ENCODE data around the gene VCP.
"Not testable (repeated sequence)": the region's sequence is repeated elsewhere in the genome, so short reads cannot be mapped to it uniquely, and the experiment has no call there.

Gene VCP

DNA sequence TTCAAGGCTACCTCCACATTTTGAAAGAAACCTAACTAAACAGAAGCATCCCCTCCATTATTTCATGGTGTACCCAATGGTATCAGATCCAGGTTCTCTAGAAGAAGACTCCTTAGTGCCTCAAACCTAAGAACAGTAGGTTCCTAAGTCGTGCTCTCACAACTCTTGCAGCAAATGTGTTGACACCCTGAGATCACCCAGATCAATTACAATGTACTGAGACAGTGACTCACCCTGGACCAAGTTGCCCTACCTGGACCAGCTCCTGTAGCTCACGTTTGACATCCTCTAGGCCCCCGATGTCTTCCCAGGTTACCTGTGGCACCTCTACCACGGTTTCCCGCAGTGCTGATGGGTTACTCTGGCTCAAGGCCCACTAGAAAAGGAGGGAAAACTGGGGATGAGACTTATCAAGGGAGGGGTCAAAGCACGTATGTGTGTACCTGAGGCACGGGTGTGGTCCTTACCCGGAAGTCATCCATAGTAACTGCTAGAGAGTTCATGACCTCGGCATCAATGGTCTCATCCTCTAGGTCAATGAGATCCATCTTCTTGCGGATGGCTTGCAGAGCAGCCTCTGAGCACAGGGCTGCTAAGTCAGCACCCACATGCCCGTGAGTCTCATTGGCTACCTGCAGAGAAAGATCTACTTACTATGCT is 11.7 kb downstream of the VCP start:
- no peak for DNase-seq (ENCODE audit: low spot score)

DNA sequence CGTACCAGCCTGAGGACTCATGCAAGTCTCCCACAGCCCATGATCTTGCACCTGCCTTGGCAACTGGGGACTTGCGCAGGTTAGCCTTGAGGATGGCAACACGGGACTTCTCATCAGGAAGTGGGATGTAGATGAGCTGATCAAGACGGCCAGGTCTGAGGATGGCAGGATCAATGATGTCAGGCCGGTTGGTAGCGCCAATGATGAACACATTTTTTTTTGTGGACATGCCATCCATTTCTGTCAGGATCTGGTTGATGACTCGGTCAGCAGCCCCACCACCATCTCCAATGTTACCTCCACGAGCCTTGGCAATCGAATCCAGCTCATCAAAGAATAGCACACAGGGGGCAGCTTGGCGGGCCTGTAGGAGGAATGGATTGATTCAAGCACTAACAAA is 13.0 kb downstream of the VCP start:
- no peak for DNase-seq (ENCODE audit: low spot score)

DNA sequence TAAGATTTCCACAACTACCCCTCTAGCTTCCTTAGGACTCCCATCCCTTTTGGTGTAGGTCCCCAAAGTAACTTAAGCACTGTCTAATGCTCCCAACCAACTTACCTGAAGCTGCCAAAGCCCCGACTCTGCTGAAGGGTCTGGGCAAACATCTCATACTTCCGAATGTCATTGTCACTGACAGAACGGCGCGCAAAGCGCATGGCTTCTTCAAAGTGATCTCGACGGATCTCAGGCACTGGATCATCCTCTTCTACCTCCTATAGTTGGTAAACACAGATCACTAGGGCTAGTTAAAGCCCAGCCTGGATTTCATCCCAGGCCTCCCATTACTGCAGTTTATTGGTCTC is 15.2 kb downstream of the VCP start:
- no peak for DNase-seq (ENCODE audit: low spot score)

DNA sequence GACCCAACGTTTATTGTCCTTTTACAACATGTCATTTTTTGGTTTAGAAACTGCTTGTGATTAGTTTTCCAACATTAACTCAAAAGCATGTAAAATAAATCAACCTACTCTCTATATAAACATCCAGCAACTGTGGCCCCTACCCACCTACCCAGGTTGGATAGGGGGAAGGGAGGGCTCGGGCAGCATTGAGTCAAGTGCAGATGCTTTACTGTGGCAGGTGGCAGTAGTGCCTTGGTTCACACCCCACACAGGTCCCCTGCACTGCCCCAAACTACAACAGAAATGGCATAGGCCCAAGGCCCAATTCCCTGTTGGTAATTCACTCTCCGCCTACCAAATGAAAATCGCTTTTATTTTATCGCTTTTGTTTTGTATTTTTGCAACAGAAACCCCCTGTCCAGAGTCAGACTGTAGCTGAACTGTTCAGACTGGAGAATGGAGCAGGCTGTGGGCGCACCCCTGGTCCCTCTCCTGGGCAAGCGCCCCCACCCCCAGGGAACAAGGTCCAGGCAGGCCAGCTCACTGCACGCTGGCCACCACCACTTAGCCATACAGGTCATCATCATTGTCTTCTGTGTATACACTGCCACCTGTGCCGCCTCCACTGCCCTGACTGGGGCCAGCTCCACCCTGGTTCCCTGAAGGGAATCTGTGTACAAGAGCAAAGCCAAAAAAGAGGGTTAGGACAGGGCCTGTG is 15.7 kb downstream of the VCP start:
- no peak for DNase-seq (ENCODE audit: low spot score)

DNA sequence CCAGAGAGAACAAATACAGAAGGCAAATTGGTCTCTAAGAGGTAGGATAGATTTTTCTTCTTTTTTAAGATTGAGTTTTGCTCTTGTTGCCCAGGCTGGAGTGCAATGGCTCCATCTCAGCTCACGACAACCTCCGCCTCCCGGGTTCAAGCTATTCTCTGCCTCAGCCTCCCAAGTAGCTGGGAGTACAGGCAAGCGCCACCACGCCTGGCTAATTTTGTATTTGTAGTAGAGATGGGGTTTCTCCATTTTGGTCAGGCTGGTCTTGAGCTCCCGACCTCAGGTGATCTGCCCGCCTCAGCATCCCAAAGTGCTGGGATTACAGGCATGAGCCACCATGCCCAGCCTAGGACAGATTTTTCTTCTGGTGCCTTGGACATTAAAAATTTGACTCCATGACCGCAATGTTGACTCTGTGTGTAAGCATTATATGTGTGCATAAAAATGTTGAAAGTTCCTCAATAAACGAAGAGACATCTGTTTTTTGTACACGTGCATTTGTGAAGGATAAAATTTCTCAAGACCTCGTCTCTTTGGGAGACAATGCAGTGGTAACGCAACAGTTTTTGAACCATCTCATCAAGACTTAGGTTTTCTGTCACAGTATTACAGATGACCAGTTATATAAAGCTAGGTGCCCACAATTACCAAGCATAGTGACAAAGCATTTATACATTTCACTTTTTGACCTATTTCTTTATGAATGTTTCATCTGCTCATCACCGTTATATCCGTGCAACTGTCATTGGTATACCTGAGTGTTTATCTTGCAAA is 17.4 kb downstream of the VCP start:
- DNase-seq (ENCODE audit: low spot score) = no peak

DNA sequence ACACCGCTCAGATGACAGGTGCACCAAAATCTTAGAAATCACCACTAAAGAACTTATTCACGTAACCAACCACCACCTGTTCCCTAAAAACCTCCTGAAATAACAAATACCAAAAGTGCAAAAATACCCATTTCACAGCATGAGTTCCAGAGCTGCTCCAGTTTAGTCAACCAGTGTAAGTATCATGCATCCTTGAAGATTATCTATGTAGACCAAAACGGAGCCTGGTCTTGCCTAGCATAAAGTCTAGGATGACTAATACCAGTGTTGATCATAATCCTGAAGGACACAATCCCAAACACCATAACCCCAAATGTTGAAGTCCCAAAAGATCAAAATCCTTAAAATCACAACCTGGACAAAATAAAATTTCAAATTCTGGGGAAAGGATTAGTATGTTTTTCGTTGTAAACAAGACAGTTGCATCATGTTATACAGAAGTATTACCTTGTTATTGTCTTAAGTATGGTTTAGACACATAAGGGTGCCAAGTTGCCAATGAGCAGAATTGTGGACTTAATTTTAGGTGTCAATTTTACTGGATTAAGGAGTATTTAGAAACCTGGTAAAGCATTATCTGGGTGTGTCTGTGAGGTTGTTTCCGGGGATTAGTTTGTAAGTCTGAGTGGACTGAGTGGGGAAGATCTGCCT is 18.1 kb downstream of the VCP start:
- no peak for DNase-seq (ENCODE audit: low spot score)

DNA sequence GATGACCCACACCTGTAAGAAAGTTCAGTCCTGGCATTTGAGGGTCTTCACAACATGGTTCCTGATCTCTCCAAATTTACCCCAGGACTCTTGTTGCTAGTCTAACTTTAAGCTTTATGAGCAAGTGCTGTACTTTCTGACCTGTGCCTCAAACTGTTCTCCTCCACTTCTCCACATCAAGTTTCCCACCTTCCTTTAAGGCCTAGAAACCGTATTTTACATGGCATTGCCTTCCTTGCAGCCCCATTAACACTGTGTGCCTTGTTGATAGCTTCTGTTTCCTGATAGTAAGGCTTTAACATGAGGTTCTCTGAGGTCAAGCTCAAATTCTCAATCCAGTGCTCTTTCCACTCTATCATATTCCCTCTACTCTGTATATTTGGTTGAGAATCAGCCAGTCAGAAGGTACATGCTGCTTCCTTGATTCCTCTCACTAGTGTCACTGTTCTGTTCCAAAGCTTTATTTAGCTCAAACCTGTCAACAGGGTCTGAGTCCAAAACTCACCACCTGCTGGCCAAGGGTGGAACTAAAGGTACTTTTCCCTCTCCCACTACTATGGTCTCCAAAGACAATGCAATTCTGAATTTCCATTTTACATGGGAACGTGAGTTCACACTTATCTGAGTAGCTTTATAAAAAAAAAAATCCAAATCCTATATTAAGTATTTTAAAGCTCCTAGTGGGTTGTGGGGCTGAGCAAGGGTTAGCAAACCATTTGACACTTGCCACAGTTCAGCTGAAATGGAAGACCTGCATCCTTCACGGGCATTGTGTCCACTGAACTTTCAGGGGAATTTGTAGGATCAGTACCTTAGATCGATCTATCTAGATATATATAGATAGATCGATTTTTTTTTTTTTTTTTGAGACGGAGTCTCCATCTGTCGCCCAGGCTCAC is 21.1 kb downstream of the VCP start:
- no peak for DNase-seq (ENCODE audit: low spot score)

DNA sequence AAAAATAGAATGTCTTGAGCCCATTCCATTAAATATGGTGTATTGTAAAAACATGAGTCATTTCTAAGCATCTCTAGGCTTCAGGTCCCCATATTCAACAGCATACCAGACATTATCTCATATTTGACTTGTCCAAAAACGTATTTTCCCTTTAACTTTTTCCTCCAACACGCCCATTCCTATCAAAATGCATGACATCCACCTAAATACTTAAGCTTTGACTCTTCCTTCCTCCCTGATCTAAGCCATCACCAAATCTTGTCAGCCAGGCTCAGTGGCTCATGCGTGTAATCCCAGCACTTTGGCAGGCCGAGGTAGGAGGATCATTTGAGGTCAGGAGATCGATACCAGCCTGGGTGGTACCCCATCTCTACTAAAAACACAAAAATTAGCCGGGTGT is 23.9 kb downstream of the VCP start:
- DNase-seq (ENCODE audit: low spot score) = no peak

DNA sequence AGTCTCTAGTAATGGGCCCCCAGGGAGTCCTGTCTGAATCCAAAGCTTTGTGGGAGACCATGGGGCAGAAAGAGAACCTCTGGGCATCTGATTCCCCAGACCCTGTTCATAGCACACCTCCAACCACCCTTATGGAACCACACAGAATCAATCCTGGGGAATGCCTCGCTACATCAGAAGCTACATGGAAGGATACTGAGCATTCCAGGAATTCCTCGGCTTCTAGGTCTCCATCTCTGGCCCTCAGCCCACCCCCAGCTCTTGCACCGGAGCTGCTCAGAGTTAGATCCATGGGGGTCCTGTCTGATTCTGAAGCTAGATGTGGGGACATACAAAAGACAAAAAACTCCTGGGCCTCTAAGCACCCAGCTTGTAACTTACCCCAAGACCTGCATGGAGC is 28.4 kb downstream of the VCP start:
- no peak for DNase-seq (ENCODE audit: low spot score)

DNA sequence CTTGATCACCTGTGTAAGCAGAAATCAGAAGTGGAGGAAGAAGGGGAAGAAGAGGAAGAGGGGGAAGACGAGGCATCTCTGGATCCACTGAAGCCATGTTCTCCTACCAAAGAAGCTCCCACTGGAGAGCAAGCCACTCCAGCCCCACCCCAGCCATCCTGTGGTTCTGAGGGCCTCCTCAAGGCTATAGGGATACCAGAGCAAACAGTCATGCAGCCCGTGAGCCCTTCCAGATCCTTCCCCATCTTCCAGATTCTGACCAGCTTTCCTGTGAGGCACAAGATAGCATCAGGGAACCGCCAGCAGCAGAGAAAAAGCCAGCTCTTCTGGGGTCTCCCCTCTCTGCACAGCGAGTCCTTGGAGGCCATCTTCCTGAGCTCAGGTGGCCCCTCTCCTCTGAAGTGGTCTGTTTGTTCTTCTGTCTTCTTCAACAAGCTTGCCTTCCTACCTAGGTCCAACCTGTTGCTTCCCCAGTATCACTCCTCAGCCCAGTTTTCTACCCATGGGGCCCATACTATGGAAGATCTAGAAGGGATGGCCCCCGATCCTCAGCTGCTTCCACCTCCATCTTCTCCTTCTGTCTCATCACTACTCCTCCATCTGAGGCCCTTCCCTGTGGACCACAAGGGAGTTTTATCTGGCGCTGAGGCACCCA is 29.4 kb downstream of the VCP start:
- no peak for DNase-seq (ENCODE audit: low spot score)

DNA sequence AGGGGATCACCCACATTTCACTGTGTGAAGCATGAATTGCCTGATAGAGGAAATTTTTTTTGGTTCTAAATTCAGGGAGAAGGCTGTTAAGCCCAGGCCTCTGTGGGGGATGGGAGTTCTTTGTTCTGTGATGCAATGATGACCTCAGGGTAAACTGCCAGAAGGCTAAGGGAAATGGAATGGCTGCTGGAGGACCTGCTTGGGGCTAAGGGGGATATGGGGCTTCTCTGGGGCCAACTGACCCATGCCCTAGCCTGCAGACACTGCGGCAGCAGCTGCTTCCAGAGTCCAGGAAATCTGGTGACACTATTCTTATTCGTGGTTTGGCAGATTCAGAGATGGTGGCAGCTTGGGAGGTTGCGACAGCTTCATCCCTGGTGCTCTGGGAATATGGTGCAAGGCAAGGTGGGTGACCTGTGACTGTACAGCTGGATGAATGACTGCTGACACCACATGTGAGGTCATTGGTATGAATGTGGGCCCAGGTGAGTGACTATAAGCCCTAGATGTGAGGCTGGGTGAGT is 30.3 kb downstream of the VCP start:
- DNase-seq (ENCODE audit: low spot score) = no peak

DNA sequence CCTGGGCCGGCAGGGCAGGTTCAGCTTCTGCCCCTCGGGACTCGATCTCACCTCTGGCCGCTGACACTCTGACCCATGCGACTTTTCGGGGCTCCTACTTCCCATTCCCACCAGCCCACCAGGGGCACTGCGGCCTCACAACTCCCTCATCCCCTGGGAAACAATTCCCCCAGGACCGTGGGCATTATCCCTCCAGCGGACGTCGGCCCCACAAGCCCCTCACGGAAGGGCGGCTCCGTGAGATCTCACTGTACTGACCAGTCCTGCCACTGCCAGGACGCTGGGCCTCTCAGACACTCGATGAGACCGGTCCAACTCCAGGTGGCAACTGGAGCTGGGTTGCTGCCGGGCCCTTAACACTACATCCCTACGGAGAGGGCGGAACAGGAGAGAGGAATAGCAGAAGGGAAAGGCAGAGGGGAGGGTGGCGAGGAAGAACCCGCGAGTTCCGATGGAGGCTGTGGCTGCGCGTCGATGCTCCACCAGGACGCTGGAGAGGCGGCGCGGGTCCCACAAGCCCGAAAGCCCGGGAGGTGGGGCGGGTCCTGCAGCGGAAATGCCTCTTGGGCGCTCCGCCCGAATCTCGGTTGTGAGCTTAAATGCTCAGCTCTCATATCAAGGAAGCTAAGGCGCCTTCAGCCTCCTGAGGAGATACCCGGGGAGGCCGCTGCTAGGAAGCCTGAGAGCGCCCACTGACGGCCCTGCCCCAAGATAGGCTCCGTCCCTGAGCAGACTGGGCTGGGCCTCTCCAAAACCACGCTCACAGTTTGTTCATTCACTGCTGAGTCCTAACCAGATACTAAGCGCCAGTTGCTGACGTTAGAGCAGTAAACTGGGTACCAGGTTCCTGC is 36.3 kb downstream of the VCP start:
- DNase-seq (ENCODE audit: low spot score) = no peak

DNA sequence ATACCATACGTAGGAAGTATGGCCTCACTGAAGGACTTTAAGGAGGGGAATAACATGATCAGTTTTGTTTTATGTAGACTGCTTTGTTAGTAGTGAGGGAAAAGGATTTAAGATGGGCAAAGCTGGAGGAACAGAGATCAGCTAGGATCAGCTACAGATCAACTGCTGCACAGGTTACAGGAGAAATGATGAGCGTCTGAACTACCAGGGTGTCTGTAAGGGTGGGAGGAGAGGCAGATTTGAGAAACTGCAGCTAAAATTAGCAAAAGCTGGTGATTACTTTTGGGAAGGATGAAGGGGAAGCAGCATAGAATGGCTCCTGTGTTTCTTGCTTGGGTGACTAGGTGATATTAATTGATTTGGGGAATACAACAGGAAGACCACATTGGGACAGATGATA is 39.3 kb downstream of the VCP start:
- DNase-seq (ENCODE audit: low spot score) = no peak

DNA sequence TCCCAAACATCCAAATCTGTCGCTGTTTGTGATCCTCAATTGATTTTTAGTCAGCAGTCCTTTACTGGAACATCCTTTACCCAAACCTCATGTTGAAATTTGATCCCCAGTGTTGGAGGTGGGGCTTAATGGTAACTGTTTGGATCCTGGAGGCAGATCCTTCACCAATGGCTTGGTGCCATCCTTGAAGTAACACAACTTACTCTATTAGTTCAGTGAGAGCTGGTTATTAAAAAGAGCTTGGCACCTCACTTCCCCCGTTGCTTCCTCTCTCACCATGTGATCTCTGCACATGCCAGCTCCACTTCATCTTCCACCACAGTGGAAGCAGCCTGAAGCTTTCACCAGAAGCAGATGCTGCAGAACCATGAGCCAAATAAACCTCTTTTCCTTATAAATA is 42.6 kb downstream of the VCP start:
- no peak for DNase-seq (ENCODE audit: low spot score)

DNA sequence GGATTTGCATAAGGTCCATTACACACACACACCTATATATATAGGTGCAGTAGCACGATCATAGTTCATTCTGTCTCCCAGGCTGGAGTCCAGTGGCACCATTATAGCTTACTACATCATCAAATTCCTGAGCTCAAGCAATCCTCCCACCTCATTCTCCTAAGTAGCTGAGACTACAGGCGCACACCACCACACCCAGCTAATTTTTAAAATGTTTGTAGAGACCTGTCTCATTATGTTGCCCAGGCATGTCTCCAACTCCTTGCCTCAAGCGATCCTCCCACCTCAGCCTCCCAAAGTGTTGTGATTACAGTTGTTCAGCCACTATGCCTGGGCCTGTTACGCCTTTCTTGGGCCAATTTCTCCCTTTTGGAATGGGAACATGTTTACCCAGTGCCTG is 43.2 kb downstream of the VCP start:
- no peak for DNase-seq (ENCODE audit: low spot score)

DNA sequence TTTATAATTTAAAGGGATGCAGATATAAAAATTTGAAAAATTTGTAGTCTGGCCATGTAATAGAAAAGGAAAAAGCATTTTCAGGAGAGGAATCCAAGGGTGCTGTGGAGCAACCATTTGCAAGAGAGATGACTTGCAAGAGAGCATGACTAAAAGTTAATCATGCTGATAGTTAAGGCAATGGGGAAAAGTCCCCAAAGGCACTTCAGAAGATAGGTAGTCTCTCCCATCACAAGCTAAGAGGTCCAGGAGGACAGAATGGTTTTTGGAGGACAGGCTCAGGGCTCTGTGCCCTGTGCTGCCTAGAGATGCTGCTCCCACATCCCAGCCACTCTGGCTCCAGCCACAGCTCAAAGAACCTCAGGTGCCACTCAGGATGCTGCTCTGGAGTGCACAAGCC is 44.1 kb downstream of the VCP start:
- DNase-seq (ENCODE audit: low spot score) = no peak

DNA sequence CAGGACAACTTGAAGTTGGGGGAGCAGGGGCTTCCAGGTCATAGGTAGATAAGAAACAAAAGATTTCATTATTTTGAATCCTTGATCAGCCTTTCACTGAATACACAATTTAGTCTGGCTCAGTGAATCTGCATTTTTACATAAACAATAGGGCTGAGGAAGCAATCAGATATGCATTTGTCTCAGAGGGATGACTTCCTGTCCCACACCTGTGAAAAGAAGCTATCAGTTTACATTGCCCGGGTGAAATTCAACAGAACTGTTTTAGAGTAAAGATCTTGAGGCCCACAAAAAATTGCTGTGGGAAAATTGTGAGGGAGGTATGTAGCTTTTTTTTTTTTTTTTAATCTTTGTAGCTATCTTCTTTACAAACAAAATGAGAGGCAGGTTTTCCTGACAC is 44.6 kb downstream of the VCP start:
- DNase-seq (ENCODE audit: low spot score) = no peak

DNA sequence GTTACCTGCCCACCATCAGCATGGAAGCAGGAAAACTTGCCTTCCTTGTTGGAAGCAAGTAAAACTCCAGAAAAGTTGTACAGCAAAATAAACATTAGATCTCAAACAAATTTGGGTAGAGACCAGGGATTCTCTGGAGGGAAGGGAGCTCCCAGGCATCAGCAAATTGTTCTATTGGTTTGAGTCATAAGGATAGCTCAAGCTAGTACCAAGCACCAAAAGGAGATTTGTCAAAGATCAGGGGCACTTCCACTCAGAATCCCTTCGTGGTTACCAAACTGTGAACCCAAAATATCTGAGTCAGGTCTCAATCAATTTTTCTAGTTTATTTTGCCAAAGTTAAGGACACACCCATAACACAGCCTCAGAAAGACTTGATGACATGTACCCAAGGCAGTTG is 45.1 kb downstream of the VCP start:
- no peak for DNase-seq (ENCODE audit: low spot score)

DNA sequence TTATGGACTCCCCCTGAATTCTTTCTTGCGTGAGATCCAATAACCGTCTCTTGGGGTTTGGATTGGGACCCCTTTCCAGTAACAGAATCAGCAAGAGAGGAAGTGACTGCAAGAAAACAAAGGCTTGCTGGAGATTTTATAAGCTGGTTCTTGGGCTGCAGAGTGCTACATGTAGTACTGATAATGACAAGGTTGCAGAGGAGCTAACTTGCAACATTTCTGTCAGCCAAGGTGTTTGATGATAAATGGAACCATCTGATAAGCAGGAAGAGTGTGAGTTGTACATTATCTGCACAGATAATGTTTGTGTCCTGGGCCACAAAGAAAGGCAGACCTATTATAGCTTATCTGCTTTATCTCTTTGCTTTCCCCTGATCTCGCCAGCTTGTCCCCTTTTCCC is 45.8 kb downstream of the VCP start:
- DNase-seq (ENCODE audit: low spot score) = no peak

DNA sequence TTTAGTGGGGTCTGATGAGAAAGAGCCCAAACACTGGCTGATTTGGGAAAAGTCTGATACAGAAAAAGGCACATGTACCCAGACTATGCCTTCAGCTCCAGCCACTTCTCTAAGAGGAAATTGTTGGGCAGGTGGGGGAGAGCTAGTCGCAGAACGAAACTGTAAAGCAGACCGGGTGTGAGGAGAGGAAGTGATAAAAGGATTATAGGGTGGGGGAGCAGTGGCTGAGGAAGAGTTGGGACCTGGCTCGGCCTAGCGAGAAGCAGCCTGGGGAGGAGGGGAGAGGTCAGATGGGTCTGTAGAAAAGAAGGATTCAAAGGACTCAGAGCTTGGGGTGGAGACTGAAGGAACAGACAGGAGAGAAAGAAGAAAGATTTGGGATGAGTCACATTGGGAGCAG is 49.0 kb downstream of the VCP start:
- DNase-seq (ENCODE audit: low spot score) = not testable (repeated sequence)

Measured in ecto neural progenitor cell (in vitro differentiated cells).